DOHH2 (cell line): Measurements from ENCODE around the gene ACSL1.

Experiments
- CTCF ChIP-seq: fragments of 200-600 bp; sonication (generic); IDR thresholded peaks from one replicate; pipeline ENCODE4 v1.5.1; 2014; ENCODE audit warnings: antibody characterized with exemption, mild to moderate bottlenecking, low read depth, low read length; ENCODE audit not compliant: poor library complexity, severe bottlenecking
- EZH2phosphoT487 ChIP-seq: fragments of 200-600 bp; sonication (generic); IDR thresholded peaks from 2 replicates; pipeline ENCODE4 v1.6.1; 2017; ENCODE audit warnings: borderline replicate concordance, mild to moderate bottlenecking, antibody characterized with exemption, low read length, moderate library complexity, mixed read lengths

- no peak for TF ChIP-seq CTCF
- TF ChIP-seq EZH2phosphoT487: no peak
Observed at GRCh38 chr4:184795214-184795844, 30.4 kb downstream of the ACSL1 start.
